RPMI8226 (cell line): Measurements from ENCODE around the gene TAS2R41.
"Not testable (repeated sequence)": the region's sequence is repeated elsewhere in the genome, so short reads cannot be mapped to it uniquely, and the experiment has no call there.

Source experiments
- DNase-seq: peaks from one replicate; pipeline ENCODE4 v3.0.0-alpha.2; 2015

Gene TAS2R41

GRCh38 chr7:143522309-143522916 is 44.7 kb downstream of the TAS2R41 start:
- not testable (repeated sequence) for DNase-seq
